ENCODE data around the gene GXYLT1. TPM values are rescaled to one million over a fixed set of nuclear protein-coding genes. Genes with fewer than 3 reads are reported as not detected.
"Not testable (repeated sequence)": the region's sequence is repeated elsewhere in the genome, so short reads cannot be mapped to it uniquely, and the experiment has no call there.

The GXYLT1 gene
- total RNA-seq, 1 experiment from 2014 or later: 8.3 TPM

- H3K36me3 ChIP-seq (replicated peaks; ENCODE audit: control insufficient read depth, insufficient read depth, low read length): no peaks in the 10 kb centered on the region
- no peaks in the 10 kb centered on the region for H3K27me3 ChIP-seq (ENCODE audit: control insufficient read depth, insufficient read depth, low read length)
- DNase-seq: no peak
- no peak overlapping the region for H3K4me3 ChIP-seq (ENCODE audit: insufficient read depth, low read depth, low read length)
These were observed 46.7 kb downstream of the GXYLT1 start for GRCh38 chr12:42097971-42098370.

- DNase-seq: no peak
- H3K36me3 ChIP-seq (replicated peaks; ENCODE audit: control insufficient read depth, insufficient read depth, low read length): no peaks in the 10 kb centered on the region
- H3K27me3 ChIP-seq (ENCODE audit: control insufficient read depth, insufficient read depth, low read length): no peaks in the 10 kb centered on the region
- H3K4me3 ChIP-seq (ENCODE audit: insufficient read depth, low read depth, low read length): no peak overlapping the region
These were observed 50.4 kb downstream of the GXYLT1 start for GRCh38 chr12:42094277-42094676.

- Histone ChIP-seq H3K27me3 (ENCODE audit: control insufficient read depth, insufficient read depth, low read length) (no peaks in the 10 kb centered on the region), H3K36me3 (replicated peaks; ENCODE audit: control insufficient read depth, insufficient read depth, low read length) (no peaks in the 10 kb centered on the region), H3K4me3 (ENCODE audit: insufficient read depth, low read depth, low read length) (no peak overlapping the region)
- DNase-seq: no peak
These were observed 52.9 kb downstream of the GXYLT1 start for GRCh38 chr12:42091769-42092168.

- DNase-seq: no peak
- Histone ChIP-seq H3K36me3 (replicated peaks; ENCODE audit: control insufficient read depth, insufficient read depth, low read length) (no peaks in the 10 kb centered on the region), H3K27me3 (ENCODE audit: control insufficient read depth, insufficient read depth, low read length) (no peaks in the 10 kb centered on the region), H3K4me3 (ENCODE audit: insufficient read depth, low read depth, low read length) (no peak overlapping the region)
These were observed 53.8 kb downstream of the GXYLT1 start for GRCh38 chr12:42090899-42091298.

GRCh38 chr12:42086031-42086430 lies 58.6 kb downstream of the GXYLT1 start:
- DNase-seq: no peak
- Histone ChIP-seq H3K27me3 (ENCODE audit: control insufficient read depth, insufficient read depth, low read length) (no peaks in the 10 kb centered on the region), H3K36me3 (replicated peaks; ENCODE audit: control insufficient read depth, insufficient read depth, low read length) (no peaks in the 10 kb centered on the region), H3K4me3 (ENCODE audit: insufficient read depth, low read depth, low read length) (no peak overlapping the region)

GRCh38 chr12:42085594-42085993 lies 59.1 kb downstream of the GXYLT1 start:
- H3K36me3 ChIP-seq (replicated peaks; ENCODE audit: control insufficient read depth, insufficient read depth, low read length): no peaks in the 10 kb centered on the region
- no peak for DNase-seq
- H3K27me3 ChIP-seq (ENCODE audit: control insufficient read depth, insufficient read depth, low read length): no peaks in the 10 kb centered on the region
- H3K4me3 ChIP-seq (ENCODE audit: insufficient read depth, low read depth, low read length): no peak overlapping the region

GRCh38 chr12:42084522-42084921 lies 60.2 kb downstream of the GXYLT1 start:
- Histone ChIP-seq H3K27me3 (ENCODE audit: control insufficient read depth, insufficient read depth, low read length) (no peaks in the 10 kb centered on the region), H3K36me3 (replicated peaks; ENCODE audit: control insufficient read depth, insufficient read depth, low read length) (no peaks in the 10 kb centered on the region), H3K4me3 (ENCODE audit: insufficient read depth, low read depth, low read length) (no peak overlapping the region)
- DNase-seq: no peak

GRCh38 chr12:42076976-42077375 lies 67.7 kb downstream of the GXYLT1 start:
- Histone ChIP-seq H3K4me3 (ENCODE audit: insufficient read depth, low read depth, low read length) (no peak overlapping the region), H3K27me3 (ENCODE audit: control insufficient read depth, insufficient read depth, low read length) (no peaks in the 10 kb centered on the region), H3K36me3 (replicated peaks; ENCODE audit: control insufficient read depth, insufficient read depth, low read length) (no peaks in the 10 kb centered on the region)
- DNase-seq: no peak

- Histone ChIP-seq H3K4me3 (ENCODE audit: insufficient read depth, low read depth, low read length) (no peak overlapping the region), H3K27me3 (ENCODE audit: control insufficient read depth, insufficient read depth, low read length) (no peaks in the 10 kb centered on the region), H3K36me3 (replicated peaks; ENCODE audit: control insufficient read depth, insufficient read depth, low read length) (no peaks in the 10 kb centered on the region)
- no peak for DNase-seq
These were observed 74.6 kb downstream of the GXYLT1 start for GRCh38 chr12:42070036-42070435.

- H3K36me3 ChIP-seq (replicated peaks; ENCODE audit: control insufficient read depth, insufficient read depth, low read length): no peaks in the 10 kb centered on the region
- H3K27me3 ChIP-seq (ENCODE audit: control insufficient read depth, insufficient read depth, low read length): no peaks in the 10 kb centered on the region
- H3K4me3 ChIP-seq (ENCODE audit: insufficient read depth, low read depth, low read length): no peak overlapping the region
- no peak for DNase-seq
These were observed 85.5 kb downstream of the GXYLT1 start for GRCh38 chr12:42059127-42059526.

- Histone ChIP-seq H3K27me3 (ENCODE audit: control insufficient read depth, insufficient read depth, low read length) (no peaks in the 10 kb centered on the region), H3K36me3 (replicated peaks; ENCODE audit: control insufficient read depth, insufficient read depth, low read length) (no peaks in the 10 kb centered on the region), H3K4me3 (ENCODE audit: insufficient read depth, low read depth, low read length) (no peak overlapping the region)
- DNase-seq: no peak
These were observed 88.5 kb downstream of the GXYLT1 start for GRCh38 chr12:42056130-42056529.

GRCh38 chr12:42053456-42053855 lies 91.2 kb downstream of the GXYLT1 start:
- no peak overlapping the region for H3K4me3 ChIP-seq (ENCODE audit: insufficient read depth, low read depth, low read length)
- no peak for DNase-seq
- H3K36me3 ChIP-seq (replicated peaks; ENCODE audit: control insufficient read depth, insufficient read depth, low read length): no peaks in the 10 kb centered on the region
- no peaks in the 10 kb centered on the region for H3K27me3 ChIP-seq (ENCODE audit: control insufficient read depth, insufficient read depth, low read length)

- DNase-seq; H3K27me3 ChIP-seq (ENCODE audit: control insufficient read depth, insufficient read depth, low read length); H3K4me3 ChIP-seq (ENCODE audit: insufficient read depth, low read depth, low read length); H3K36me3 ChIP-seq (replicated peaks; ENCODE audit: control insufficient read depth, insufficient read depth, low read length): not testable (repeated sequence)
These were observed 95.7 kb downstream of the GXYLT1 start for GRCh38 chr12:42048980-42049379.

- no peaks in the 10 kb centered on the region for H3K27me3 ChIP-seq (ENCODE audit: control insufficient read depth, insufficient read depth, low read length)
- H3K36me3 ChIP-seq (replicated peaks; ENCODE audit: control insufficient read depth, insufficient read depth, low read length): no peaks in the 10 kb centered on the region
- no peak overlapping the region for H3K4me3 ChIP-seq (ENCODE audit: insufficient read depth, low read depth, low read length)
- no peak for DNase-seq
These were observed 105.1 kb downstream of the GXYLT1 start for GRCh38 chr12:42039577-42039976.

- no peaks in the 10 kb centered on the region for H3K36me3 ChIP-seq (replicated peaks; ENCODE audit: control insufficient read depth, insufficient read depth, low read length)
- DNase-seq: peak; percentile 13
- no peak overlapping the region for H3K4me3 ChIP-seq (ENCODE audit: insufficient read depth, low read depth, low read length)
- H3K27me3 ChIP-seq (ENCODE audit: control insufficient read depth, insufficient read depth, low read length): no peaks in the 10 kb centered on the region
These were observed 105.5 kb downstream of the GXYLT1 start for GRCh38 chr12:42039176-42039575.

- no peak overlapping the region for H3K4me3 ChIP-seq (ENCODE audit: insufficient read depth, low read depth, low read length)
- no peak for DNase-seq
- H3K27me3 ChIP-seq (ENCODE audit: control insufficient read depth, insufficient read depth, low read length): no peaks in the 10 kb centered on the region
- no peaks in the 10 kb centered on the region for H3K36me3 ChIP-seq (replicated peaks; ENCODE audit: control insufficient read depth, insufficient read depth, low read length)
These were observed 112.7 kb downstream of the GXYLT1 start for GRCh38 chr12:42031847-42032564.
